HUES48 (cell line): ENCODE data around the gene ARNT2.

Experiments used
- H3K27ac ChIP-seq: one replicate; pipeline ENCODE4 v1.7.0; 2013; ENCODE audit warnings: low read depth, low read length, inconsistent platforms
- H3K27me3 ChIP-seq: 2 replicates; pipeline ENCODE4 v1.6.1; 2013; ENCODE audit warnings: mild to moderate bottlenecking, low read length; ENCODE audit not compliant: control insufficient read depth, insufficient read depth
- H3K36me3 ChIP-seq: 2 replicates; pipeline ENCODE4 v1.6.1; 2013; ENCODE audit warnings: low read length; ENCODE audit not compliant: control insufficient read depth, insufficient read depth
- H3K4me1 ChIP-seq: 2 replicates; pipeline ENCODE4 v1.6.1; 2013; ENCODE audit warnings: mild to moderate bottlenecking, low read length; ENCODE audit not compliant: control insufficient read depth, insufficient read depth
- H3K4me3 ChIP-seq: 2 replicates; pipeline ENCODE4 v1.5.1; 2013; ENCODE audit warnings: mild to moderate bottlenecking, low read depth, low read length
- H3K9ac ChIP-seq: 2 replicates; pipeline ENCODE4 v1.6.1; 2013; ENCODE audit warnings: mild to moderate bottlenecking, low read depth, low read length, moderate library complexity
- H3K9me3 ChIP-seq: 2 replicates; pipeline ENCODE4 v1.6.1; 2013; ENCODE audit warnings: low read length; ENCODE audit not compliant: control insufficient read depth, insufficient read depth

Gene ARNT2

DNA sequence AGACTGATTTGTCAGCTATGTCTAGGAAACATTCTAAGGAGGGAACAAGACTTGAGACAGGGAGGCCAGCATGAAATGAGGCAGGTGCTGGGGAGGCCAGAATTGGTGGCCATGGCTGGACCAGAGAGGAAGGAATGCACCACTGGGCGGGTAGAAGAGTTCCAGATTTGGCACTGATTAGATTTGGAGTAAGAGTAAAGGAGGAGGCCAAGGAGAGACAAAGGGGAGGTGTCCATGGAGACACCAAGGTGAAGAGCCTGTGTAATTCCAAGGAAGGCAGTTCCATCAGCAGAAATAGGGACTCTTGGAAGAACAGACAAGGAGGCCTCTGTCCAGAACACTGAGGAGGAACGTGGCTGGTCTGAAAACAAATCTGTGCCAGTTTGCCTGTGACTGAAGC, 1.8 kb downstream of the ARNT2 start:
- peaks cover 39% of the 10 kb centered on the region for H3K27me3 ChIP-seq
- no peaks in the 10 kb centered on the region for H3K9me3 ChIP-seq
- H3K27ac ChIP-seq, result no peak overlapping the region
- peaks cover 14% of the 10 kb centered on the region for H3K4me1 ChIP-seq
- no peak overlapping the region for H3K4me3 ChIP-seq
- H3K36me3 ChIP-seq, result no peaks in the 10 kb centered on the region
- H3K9ac ChIP-seq, result no peak overlapping the region

- Histone ChIP-seq H3K27me3 (no peaks in the 10 kb centered on the region; the same call in 1 of the 2 replicates), H3K27ac (no peak overlapping the region), H3K4me1 (no peaks in the 10 kb centered on the region), H3K9me3 (no peaks in the 10 kb centered on the region), H3K9ac (no peak overlapping the region), H3K36me3 (no peaks in the 10 kb centered on the region), H3K4me3 (no peak overlapping the region)
These were observed 7.7 kb downstream of the ARNT2 start for GRCh38 chr15:80411788-80412288.

- Histone ChIP-seq H3K9ac (no peak overlapping the region), H3K4me3 (no peak overlapping the region), H3K27me3 (no peaks in the 10 kb centered on the region; the same call in 1 of the 2 replicates), H3K9me3 (no peaks in the 10 kb centered on the region), H3K36me3 (no peaks in the 10 kb centered on the region), H3K27ac (no peak overlapping the region), H3K4me1 (no peaks in the 10 kb centered on the region)
These were observed 10.6 kb downstream of the ARNT2 start for GRCh38 chr15:80414546-80415357.

DNA sequence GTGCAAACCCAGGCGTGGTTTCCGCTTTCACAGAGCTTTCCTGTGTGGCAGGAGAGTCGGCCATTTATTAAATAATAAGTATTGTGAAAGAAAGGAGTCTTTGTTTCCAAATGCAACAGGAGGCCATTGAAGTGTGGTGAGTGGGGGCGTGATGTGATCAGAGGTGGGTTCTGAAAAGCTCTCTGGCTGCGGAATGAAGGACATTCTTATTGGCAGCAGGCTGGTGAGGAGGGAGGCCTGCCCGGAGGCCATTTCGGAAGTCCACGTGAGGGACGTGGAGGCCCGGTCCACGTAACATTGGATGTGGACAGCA, 11.1 kb downstream of the ARNT2 start:
- H3K9me3 ChIP-seq, result no peaks in the 10 kb centered on the region
- H3K36me3 ChIP-seq, result no peaks in the 10 kb centered on the region

GRCh38 chr15:80416702-80417101, 12.5 kb downstream of the ARNT2 start:
- Histone ChIP-seq H3K27ac (no peak overlapping the region), H3K27me3 (no peaks in the 10 kb centered on the region), H3K9me3 (no peaks in the 10 kb centered on the region), H3K4me3 (no peak overlapping the region), H3K9ac (no peak overlapping the region), H3K4me1 (no peaks in the 10 kb centered on the region), H3K36me3 (no peaks in the 10 kb centered on the region)

More for the DNA sequence above, 11.1 kb downstream of the ARNT2 start:
- Histone ChIP-seq H3K9ac (no peak overlapping the region), H3K4me1 (no peaks in the 10 kb centered on the region), H3K4me3 (no peak overlapping the region), H3K27me3 (no peaks in the 10 kb centered on the region; the same call in 1 of the 2 replicates), H3K27ac (no peak overlapping the region)

DNA sequence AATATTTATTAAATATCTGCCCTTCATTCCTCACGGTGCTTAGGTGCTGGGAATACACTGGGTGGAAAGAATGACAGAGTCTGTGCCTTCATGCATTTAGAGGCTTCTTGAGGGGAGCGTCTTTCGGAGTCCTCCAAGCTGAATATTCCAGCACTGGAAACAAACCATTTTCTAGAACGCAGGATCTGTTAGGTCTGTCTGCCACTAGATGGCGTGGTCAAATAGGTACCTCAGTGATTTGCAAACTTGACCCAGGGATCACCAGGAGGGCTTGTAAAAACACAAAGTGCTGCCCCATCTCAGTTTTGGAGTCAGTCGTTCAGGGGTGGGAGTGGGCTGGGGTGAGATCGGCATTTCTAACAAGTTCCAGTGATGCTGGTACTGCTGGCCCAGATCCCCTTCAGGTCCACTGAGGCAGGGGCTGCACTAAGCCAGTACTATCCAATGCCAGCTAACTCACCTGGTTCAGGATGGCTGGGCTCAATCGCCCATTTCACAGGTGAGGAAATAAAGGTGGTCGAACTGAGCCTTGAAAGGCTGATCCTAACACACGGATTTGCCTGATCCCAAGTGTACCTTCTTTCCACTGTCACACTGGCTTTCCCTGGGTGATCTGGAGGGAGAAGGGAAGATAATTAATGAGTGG, 14.8 kb downstream of the ARNT2 start:
- Histone ChIP-seq H3K36me3 (no peaks in the 10 kb centered on the region), H3K4me1 (no peaks in the 10 kb centered on the region), H3K9ac (no peak overlapping the region), H3K4me3 (no peak overlapping the region), H3K27me3 (no peaks in the 10 kb centered on the region), H3K9me3 (no peaks in the 10 kb centered on the region), H3K27ac (no peak overlapping the region)

GRCh38 chr15:80419546-80419945, 15.4 kb downstream of the ARNT2 start:
- Histone ChIP-seq H3K9me3 (no peaks in the 10 kb centered on the region), H3K4me3 (no peak overlapping the region), H3K27me3 (no peaks in the 10 kb centered on the region), H3K4me1 (no peaks in the 10 kb centered on the region), H3K27ac (no peak overlapping the region), H3K36me3 (no peaks in the 10 kb centered on the region), H3K9ac (no peak overlapping the region)

GRCh38 chr15:80420658-80421057, 16.5 kb downstream of the ARNT2 start:
- no peaks in the 10 kb centered on the region for H3K9me3 ChIP-seq
- H3K4me1 ChIP-seq, result no peaks in the 10 kb centered on the region
- H3K36me3 ChIP-seq, result no peaks in the 10 kb centered on the region
- H3K9ac ChIP-seq, result no peak overlapping the region
- no peaks in the 10 kb centered on the region for H3K27me3 ChIP-seq
- H3K4me3 ChIP-seq, result no peak overlapping the region
- H3K27ac ChIP-seq, result no peak overlapping the region

DNA sequence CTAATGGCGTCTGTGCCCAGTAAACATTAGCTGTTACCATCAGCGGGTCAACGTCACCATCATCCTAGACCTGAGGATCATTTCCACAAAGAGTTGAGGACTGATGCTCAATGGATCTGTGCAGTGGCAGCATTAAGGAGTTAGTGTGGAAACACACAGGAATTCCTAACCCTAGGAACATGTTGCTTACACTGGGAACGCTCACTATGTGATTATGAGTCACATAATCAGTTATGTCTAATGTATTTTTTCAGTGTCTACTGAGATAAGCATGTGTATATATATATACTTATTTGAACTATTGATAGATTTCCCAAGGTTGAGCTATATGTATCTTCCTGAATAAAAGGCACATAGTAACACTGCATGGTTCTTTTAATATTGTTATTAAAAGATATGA, 19.0 kb downstream of the ARNT2 start:
- H3K27me3 ChIP-seq, result no peaks in the 10 kb centered on the region
- no peaks in the 10 kb centered on the region for H3K9me3 ChIP-seq
- H3K4me1 ChIP-seq, result no peaks in the 10 kb centered on the region
- H3K27ac ChIP-seq, result no peak overlapping the region
- H3K9ac ChIP-seq, result no peak overlapping the region
- H3K4me3 ChIP-seq, result no peak overlapping the region
- H3K36me3 ChIP-seq, result no peaks in the 10 kb centered on the region

DNA sequence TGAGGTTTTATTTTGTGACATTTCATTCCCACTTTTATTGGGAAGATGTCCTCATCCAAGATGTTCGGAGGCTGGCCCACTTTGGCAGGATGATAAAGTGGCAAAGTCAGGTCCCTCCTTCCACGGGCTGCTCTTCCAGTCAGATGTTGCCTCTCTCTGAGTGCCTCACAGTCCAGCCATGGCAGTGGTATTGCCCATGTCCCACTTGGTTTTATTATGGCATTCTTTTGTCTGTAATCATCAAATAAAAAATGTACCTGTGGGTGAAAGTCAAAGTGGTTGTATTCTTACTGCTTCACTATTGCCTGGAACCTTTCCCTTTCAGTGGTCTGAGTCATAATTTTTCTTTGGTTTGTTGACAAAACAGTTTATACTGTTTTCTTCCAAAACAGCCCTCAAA, 20.2 kb downstream of the ARNT2 start:
- Histone ChIP-seq H3K27ac (no peak overlapping the region), H3K4me1 (no peaks in the 10 kb centered on the region), H3K4me3 (no peak overlapping the region), H3K36me3 (no peaks in the 10 kb centered on the region), H3K27me3 (no peaks in the 10 kb centered on the region), H3K9me3 (no peaks in the 10 kb centered on the region), H3K9ac (no peak overlapping the region)

- H3K9ac ChIP-seq, result no peak overlapping the region
- H3K9me3 ChIP-seq, result no peaks in the 10 kb centered on the region
- no peak overlapping the region for H3K27ac ChIP-seq
- no peaks in the 10 kb centered on the region for H3K36me3 ChIP-seq
- H3K4me1 ChIP-seq, result 0 out of 2 replicates have a peak, but pooled peaks cover 3% of the 10 kb centered on the region
- H3K27me3 ChIP-seq, result no peaks in the 10 kb centered on the region
- no peak overlapping the region for H3K4me3 ChIP-seq
These were observed 22.1 kb downstream of the ARNT2 start for GRCh38 chr15:80426316-80426715.
